IPS DF 4.7 (cell line): Measurements from ENCODE around the gene HMGCS1.
"Not testable (repeated sequence)": the region's sequence is repeated elsewhere in the genome, so short reads cannot be mapped to it uniquely, and the experiment has no call there.

Experiments used
- DNase-seq: peaks from one replicate; pipeline ENCODE4 v3.0.0-alpha.2; 2013; ENCODE audit warnings: low spot score; ENCODE audit errors: extremely low read depth

HMGCS1 gene

GRCh38 chr5:43313035-43313853 lies at the start of gene HMGCS1:
TSS of gene HMGCS1 (minus strand) at chr5:43313412. CDS start at chr5:43298965, 14,447 bp downstream.
- DNase-seq, result peak; percentile 99

- no peak for DNase-seq
These were observed 45.5 kb upstream of the HMGCS1 start for GRCh38 chr5:43358726-43359125.

DNA sequence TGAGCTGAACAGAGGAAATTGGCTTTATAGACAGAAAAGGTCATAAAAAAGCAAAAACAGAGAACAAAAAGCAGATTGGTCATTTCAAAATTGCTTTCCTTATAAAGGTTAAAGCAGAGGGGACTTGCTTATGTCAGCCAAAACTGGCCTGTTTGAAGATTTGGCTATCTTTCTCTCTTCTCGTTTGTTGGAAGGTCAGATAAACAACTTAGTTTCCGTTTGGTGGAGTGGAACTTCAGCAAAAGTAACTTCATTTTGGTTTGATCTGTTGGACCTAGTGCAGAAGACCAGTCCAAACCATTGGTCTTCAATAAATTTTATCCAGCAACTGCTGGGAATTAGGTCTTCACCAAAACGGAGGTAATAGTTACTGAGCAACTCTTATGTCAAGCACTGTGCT lies 45.1 kb upstream of the HMGCS1 start:
- no peak for DNase-seq

DNA sequence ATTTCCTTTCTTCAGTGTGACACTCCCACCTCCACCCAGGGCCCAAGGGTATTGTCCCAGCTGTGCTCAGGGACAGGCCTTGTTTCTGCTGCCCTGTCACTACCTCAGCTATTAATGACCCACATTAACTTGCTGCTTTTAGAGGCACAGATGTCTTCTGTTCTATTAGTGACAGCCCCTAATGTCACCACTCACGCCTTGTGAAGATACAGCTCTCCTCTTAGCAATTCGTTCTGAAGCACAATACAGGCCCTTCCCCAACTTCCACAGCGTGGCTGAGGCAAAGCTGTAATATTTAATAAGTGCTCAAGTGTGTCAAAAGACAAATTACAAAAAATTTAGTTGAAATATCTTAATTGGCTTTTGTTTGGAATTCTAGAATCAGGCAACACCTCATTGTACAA lies 44.7 kb upstream of the HMGCS1 start:
- DNase-seq, result no peak

GRCh38 chr5:43357067-43357466 lies 43.9 kb upstream of the HMGCS1 start:
- no peak for DNase-seq

DNA sequence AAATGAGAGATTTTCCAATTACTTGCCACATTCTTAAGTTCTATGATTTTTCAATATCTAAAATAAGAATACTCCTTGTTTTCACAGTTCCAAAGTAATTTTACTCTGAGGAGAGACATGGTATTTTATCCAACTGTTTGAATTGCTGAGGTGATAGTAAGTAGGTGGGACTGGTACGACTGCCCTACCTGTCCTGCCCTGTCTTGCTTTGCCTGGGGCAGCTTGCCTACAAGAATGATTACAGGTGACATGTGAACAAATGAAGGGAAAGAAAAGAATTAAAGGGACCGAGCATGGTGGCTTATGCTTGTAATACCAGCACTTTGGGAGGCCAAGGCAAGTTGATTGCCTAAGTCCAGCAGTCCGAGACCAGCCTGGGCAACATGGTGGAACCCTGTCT lies 41.6 kb upstream of the HMGCS1 start:
- DNase-seq, result no peak

- DNase-seq, result no peak
These were observed 40.5 kb upstream of the HMGCS1 start for GRCh38 chr5:43353668-43354067.

GRCh38 chr5:43352915-43353314 lies 39.7 kb upstream of the HMGCS1 start:
- no peak for DNase-seq

DNA sequence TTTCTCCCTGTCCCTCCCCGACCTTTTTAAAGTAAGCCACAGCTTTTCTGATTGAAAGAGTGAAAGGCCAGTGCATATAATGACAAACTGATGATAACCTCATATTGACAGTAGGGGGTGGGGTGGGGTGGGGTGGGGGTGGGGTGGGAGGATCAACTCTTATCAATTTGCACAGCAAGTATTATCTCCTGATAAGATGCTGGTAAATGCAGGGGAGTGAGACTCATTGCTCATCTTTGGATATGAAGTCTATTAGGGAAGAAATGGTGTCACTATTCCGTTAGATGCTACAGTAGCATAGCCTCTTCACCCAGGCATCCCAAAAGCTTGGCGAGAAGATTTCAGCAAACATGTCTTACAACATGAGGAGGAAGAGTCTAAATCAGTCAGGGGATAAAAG lies 38.9 kb upstream of the HMGCS1 start:
- no peak for DNase-seq

DNA sequence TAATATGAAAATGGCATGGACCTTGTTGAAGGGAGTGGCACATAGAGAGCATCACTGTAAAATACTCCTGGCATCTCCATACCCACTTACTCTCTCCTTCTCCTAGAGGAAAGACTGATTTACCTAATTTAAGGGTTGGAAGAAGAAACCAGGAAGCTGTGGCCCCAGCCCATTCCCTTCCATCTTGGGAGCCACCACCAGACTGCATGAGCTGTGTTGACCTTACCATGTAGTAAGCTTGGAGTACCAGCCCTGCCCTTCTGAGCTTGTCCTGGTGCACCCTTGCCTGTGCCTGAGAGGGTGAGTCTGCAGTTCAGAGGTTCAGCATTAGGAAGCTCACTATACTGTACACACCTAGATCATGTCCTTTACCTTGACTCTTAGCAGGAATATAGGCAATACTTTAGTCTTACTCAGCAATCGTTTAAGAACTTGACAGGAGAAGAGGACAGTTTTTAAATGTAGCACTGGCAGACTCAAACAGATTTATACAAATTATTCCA lies 35.7 kb upstream of the HMGCS1 start:
- DNase-seq, result no peak

DNA sequence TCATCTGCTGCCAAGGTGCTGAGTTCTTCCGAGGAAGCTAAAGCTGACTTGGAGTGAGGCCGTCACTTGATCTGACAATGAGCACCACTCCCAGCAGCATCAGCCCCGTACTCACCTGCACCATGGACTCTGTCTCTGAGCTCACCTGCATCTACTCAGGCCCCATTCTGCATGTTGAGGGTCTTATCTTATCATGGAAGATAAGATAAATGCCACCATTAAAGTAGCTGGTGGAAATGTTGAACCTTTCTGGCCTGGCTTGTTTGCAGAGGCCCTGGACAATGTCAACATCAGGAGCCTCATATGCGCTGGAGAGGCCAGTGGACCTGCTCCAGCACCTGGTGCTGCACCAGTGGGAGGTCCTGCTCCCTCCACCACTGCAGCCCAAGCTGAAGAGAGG lies 35.0 kb upstream of the HMGCS1 start:
- DNase-seq, result no peak

DNA sequence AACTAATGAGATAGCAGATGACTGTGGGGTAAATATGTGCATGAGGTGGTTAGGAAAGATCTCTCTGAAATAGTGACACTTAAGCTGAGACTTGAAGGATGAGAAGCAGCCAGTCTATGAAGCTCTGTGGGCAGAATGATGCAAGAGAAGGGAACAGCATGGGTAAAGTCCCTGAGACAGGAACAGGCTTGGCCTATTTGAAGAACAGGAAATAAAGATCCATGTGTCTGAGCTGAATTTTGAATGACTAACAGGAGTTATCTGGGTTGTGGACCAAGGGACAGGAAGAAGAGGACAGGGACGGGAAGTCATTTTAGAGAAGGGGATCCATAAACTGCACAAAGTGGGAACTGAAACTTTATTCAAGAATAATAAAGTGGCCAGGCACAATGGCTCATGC lies 25.6 kb upstream of the HMGCS1 start:
- DNase-seq, result no peak

DNA sequence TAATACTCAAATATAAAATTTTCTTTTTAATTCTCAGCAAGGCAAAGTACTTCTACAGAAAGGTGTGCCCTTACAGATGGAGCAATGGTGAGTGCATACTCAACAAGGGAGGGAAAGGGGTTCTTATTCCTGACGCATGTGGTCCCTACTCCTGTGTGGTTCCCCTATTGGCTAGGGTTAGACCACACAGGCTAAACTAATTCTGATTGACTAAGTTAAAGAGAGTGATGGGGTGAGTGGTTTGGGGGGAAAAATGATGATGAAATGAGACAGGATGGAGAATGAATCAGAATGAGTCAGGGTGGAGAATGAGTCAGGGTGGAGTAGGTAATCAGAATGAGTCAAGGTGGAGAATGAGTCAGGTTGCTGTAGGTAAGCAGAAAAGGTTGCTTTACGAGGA lies 22.9 kb upstream of the HMGCS1 start:
- no peak for DNase-seq

DNA sequence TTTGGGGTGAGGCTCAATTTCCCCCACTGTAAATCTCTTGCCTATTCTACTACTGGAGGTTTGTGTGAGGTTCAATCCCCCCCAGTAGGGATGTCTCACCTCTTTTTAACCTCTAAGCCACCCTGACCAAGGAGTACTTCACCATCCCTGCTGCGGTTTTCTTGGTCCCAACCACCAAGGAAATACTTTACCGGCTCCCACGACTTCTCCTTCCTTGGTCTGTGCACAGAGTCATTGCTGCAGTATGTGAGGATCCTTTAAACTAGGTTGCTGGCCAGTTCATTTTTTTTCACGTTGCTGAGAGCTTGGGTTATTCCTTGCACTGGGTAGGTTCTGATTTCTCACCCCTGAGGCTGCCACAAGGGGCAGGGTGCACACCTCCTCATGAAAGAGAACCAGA lies 22.5 kb upstream of the HMGCS1 start:
- no peak for DNase-seq

GRCh38 chr5:43332401-43332800 lies 19.2 kb upstream of the HMGCS1 start:
- DNase-seq, result no peak

GRCh38 chr5:43325624-43326023 lies 12.4 kb upstream of the HMGCS1 start:
- not testable (repeated sequence) for DNase-seq

- DNase-seq, result not testable (repeated sequence)
These were observed 10.3 kb upstream of the HMGCS1 start for GRCh38 chr5:43323488-43323887.

- no peak for DNase-seq
These were observed 7.6 kb upstream of the HMGCS1 start for GRCh38 chr5:43320846-43321245.

DNA sequence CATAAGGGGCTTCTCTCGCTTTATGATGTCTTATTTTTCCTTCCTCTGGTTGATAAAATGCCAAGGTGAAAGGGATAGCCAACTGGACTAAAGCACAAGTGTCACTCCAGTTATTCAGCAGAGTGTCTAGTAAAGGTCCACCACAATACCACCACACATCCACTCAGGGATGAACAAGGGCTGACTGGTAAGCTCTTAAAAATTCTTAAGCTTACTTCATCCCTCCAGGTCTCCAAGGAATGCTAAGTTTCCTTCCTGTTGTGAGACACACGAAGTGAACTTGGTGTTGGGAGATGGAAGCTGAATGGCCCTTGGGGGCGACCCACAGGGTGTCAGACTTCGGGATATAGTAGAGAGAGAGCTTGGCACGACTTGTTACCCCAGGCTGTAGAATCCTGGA lies 3.2 kb upstream of the HMGCS1 start:
- no peak for DNase-seq

- DNase-seq, result no peak
These were observed 2.5 kb upstream of the HMGCS1 start for GRCh38 chr5:43315682-43316081.

- no peak for DNase-seq
These were observed 2.1 kb upstream of the HMGCS1 start for GRCh38 chr5:43315263-43315662.

GRCh38 chr5:43314724-43315123 lies 1.5 kb upstream of the HMGCS1 start:
- DNase-seq, result no peak

DNA sequence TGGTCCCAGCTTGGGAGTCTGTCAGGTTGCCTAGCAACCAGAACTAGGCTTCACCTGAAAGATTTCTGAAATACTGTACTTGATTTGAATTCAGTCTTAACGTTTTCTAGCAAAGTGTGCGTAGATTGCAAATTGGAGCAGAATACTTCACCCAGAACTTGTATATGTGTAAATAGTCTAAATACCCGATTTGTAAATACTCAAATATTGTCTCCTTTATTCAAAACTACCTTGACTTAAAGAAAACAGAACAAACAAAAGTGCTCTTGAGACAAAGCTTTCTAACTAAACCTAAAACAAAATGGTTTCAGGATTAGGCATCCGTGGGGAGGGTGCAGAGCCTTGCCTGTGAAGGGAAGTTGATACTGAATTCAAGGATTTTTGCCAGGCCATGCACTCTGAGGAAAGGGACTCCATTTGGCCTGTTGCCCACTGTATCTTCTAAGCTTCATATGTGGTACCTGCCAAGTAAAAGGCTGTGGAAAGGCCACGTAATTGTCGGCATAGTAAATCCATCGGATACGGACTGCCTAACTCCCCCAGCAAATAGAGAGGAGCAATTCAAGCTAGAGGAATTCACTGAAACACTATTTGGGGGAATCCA lies 744 bp upstream of the HMGCS1 start:
- DNase-seq, result no peak
